ENCODE results near the gene USP30.

The USP30 gene

DNA sequence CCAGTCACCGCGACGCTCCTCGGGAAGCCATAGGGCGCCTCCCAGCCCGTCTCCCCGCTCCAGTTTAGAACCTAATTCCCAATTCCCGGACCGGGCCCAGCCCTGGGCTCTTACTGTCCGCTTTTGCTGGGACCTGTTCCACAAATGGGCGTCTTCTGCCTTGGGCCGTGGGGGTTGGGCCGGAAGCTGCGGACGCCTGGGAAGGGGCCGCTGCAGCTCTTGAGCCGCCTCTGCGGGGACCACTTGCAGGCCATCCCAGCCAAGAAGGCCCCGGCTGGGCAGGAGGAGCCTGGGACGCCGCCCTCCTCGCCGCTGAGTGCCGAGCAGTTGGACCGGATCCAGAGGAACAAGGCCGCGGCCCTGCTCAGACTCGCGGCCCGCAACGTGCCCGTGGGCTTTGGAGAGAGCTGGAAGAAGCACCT is 45.8 kb downstream of the USP30 start:
- DNase-seq: no peak

DNA sequence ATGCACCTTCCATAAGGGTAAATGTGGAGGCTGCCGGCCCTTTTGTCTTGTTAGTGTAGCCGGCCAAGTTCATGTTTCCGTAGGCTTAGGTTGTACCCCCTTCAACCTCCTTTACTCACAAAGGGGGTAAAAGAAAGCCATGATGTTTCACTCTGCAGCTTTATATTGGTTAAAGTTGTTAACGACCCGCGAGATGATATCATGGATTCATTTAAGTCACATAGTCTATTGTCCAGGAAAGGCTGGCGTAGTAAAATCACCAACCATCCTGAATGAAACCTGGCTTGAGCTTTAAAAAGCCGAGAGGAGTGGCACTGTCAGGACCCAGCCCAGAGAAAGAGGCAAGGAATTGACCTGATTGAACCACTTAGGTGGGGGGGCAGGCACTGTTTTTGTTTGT is 46.3 kb downstream of the USP30 start:
- DNase-seq: no peak

DNA sequence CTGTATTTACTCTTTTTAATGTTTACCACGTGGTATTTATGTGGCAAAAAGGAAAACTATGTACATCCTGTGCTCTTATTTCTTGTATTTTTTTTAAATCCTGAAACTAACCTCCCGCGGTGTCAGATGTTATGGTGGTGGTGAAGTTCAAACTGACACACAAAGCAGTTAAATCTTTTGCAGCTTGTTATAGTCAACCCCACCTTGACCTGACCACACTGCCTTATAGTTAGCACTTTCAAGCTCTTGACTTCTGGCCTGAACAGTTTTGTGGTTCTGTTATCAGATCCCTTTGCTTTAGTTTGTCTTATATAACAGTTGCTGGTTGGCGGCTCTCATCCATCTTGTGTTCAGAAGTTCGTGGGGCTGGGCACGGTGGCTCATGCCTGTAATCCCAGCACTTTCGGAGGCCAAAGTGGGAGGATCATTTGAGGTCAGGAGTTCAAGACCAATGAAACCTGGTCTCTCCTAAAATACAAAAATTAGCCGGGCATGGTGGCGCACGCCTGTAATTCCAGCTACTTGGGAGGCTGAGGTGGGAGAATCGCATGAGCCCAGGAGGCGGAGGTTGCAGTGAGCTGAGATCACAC is 47.1 kb downstream of the USP30 start:
- DNase-seq: no peak

DNA sequence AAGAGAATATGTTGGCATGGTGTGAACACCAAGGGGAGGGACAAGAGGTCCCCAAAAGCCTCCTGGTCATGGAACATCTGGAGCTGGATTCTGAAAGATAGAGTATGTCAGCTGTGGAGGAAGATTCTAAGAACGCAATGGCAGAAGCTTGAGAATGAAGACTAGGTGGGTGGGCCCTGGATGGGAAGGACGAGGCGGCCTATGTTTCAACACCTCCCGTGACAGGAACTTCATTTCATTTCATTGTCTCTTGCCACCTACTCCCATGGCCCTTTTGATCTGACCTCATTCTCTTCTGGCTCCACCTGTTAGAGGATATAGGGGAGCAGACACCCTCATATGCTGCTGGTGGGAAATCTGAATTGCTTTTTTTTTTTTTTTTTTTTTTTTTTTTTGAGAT is 48.4 kb downstream of the USP30 start:
- DNase-seq: no peak

DNA sequence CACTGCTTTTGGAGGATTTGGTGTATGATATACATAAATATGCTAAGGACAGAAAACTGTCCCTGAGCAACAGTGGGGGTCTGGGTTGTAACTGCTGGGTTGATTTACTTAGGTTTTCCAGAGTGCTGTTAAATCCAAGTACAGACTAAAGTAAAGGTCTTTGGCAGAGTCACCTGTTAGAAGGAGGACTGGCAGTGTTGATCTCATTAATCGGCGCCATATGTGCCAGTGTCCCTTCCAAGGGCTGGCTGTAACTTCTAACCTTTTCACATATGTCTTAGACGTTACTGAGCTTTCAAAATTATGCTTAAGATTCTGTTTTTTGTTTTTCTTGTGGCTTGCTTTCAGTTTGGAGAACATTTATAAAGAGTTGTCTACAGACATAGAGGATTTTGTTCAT is 50.1 kb downstream of the USP30 start:
- DNase-seq: no peak

DNA sequence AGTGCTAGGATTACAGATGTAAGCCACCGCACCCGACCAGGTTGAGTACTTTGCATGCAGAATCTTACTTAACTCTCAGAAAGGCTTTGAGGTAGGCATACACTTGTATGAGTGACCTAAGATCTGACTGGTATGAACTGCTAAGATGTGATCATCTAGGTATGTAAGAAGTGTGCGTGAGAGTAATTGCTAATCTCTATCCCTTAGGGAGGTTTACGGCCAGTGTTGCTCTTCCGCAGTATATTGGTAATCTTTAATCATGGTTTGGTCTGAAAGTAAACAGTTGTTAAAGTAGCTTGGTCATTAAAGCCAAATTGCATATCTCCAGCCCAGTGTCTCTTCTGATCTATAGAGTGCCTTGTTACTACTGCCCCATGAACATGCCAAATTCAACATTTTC is 52.8 kb downstream of the USP30 start:
- DNase-seq: no peak

DNA sequence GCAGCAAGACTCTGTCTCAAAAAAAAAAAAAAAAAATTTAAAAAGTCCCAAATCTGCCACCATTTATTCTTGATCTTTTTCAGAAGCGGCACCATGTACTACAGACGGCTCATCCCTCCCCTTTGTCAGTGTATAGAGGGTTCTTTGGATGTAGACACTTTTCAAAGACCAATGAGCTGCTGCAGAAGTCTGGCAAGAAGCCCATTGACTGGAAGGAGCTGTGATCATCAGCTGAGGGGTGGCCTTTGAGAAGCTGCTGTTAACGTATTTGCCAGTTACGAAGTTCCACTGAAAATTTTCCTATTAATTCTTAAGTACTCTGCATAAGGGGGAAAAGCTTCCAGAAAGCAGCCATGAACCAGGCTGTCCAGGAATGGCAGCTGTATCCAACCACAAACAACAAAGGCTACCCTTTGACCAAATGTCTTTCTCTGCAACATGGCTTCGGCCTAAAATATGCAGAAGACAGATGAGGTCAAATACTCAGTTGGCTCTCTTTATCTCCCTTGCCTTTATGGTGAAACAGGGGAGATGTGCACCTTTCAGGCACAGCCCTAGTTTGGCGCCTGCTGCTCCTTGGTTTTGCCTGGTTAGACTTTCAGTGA is 57.5 kb downstream of the USP30 start:
- DNase-seq: no peak

DNA sequence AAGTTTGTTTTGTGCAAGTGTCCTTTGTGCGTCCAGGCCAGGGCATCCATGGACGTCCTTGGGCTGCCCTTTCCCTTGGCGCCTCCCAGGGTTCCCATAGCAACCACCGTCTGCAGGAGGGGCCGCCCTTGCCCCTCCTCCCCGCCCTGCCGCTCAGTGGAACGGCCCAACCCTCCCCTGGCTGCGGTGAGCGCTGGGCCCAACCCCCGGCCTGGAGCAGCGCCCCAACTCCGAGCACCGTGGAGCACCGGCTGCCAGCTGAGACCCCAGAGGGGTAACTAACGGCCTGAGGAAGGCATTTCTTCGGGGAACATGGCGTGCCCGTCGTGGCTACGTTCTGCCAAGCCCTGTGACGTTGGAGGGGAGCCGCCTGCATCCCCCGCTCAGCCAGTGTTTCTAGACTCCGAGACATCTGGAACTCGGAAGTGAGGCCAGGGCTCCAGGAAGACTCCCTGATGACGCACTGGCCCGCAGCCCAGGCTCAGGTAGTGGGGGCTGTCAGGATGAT is 58.7 kb downstream of the USP30 start:
- DNase-seq: peak; percentile 50 to 61

DNA sequence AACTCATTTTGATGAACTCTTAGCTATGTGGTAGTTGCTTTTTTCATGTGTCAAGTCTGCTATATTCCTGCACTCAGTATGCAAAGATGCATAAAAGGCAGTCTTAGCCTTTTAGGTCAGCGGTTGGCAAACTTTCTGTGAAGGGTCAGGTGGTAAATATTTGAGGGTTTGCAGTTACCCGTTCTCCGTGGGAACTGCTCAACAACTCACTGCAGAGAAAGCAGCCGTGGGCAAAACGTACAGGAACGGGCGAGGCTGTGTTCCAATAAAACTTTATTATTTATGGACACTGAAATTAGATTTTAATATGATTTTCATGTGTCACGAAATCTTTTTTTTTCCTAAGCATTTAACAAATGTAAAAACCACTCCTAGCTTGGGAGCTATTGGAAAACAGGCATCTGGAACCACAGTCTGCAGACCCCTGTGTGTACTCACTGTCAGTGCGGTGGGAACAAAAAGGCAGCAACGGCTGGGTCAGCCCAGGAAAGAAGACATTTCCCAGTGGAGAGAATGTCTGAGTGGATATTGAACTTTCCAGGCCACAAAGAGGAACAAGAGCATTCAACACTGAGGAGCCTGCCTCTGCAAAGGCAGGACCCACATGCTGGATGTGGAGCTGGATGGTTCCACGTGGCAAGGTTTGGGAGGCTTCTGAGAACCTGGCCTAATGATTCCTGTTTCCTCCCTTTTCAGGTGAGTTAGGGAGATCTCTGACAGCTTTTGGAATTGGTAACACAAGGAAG is 60.5 kb downstream of the USP30 start:
- peak; percentile 33 to 47 for DNase-seq

DNA sequence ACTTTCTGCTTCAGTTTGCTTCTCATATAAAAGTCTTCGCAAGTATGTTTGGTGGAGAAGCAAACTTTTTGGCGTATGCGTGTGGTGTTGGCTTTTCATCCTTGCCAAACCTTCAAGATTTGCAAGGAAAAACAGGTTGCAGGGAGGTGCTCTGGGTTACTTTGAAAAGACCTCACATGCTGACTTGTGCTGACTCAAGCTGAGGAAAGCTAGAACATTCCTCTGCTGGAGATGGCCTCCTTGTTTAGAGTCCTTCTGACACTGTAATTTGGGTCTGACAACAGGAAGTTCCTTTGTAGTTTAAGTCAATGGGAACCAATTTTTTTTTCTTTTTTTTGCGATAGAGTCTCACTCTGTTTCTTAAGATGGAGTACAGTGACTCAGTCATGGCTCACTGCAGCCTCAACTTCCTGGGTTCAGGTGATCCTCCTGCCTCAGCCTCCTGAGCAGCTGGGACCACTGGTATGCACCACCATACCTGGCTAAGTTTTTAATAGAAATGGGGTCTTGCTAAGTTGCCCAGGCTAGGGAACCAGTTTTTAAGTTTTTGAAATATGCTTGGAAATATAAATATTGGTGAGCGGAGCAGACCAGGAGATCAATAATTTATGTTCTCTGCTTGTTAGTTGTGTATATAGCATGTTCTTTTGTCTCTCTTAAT is 61.4 kb downstream of the USP30 start:
- DNase-seq: no peak

DNA sequence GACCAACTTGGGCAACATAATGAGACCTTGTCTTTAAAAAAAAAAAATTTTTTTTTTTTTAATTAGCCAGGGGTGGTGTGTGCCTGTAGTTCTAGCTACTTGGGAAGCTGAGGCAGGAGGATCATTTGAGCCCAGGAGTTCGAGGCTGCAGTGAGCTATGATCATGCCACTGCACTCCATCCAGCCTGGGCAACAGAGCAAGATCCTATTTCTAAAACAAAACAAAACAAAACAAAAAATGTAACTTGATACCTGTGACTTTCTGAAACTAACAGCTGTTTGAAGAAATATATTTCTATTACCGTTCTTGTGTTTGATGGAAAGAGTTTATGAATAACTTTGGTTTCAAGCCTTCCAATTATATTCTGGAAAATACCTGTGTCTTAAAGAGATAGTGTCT is 62.3 kb downstream of the USP30 start:
- DNase-seq: no peak

DNA sequence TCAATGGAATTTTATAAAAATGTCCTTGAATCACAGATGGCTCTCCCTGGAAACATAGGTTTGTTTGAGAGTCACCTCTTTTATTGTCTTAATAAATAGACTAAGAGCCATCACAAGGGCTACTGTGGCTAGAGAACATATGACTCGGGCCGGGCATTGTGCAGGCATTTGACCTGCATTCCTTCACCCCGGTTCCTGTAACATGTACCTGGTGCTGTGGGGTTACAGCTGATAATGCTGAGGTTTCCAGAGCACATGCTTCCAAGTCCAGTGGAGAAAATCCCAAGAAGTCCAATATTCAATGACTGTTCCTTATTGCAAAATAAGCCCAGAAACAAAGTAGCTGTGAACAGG is 63.0 kb downstream of the USP30 start:
- DNase-seq: no peak

DNA sequence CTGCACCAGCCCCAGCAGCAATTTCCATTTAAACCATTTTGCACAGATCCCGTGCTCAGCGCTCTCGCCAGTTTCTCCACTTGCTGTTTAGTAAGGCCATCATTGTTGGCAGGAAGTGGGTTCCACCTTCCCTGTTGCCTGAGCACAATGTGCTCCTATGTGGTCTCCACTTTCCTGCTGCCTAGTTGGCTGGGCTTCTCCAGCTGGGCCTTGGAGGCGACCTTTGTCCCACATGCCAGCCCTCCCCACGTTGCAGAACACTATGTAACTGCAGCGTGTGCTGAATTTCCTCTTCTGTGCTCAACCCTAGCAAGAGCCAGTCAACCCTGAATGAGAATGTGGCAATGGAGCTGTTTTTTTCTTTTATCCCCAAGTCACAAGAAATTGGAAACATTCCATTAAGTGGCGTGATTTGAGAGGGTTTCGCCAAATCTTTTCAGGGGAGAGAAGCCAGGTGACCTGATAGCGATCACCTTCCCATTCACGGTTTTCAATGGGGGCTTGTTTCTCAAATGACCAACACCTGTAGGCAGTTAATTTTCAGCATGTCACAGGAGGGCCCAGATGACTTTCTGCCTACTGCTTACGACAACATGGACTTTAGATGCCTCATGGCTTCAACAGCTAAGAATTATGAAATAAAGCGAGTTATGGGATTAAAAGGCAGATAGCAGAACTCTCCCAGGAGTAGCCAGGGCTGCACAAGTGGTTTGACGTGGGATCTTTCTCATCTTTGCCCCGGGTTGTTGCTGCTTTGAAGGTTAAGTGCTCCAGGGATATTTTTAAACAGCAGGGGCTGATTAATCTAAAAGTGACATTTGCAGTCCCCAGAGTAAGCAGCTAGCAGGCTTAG is 63.6 kb downstream of the USP30 start, which contains the start of gene ACACB:
ACACB (plus strand) TSS at position 830 of the 853 bp plus-strand sequence. CDS start 22,819 bp downstream, outside the sequence.
- DNase-seq: peak; percentile 83 to 87

DNA sequence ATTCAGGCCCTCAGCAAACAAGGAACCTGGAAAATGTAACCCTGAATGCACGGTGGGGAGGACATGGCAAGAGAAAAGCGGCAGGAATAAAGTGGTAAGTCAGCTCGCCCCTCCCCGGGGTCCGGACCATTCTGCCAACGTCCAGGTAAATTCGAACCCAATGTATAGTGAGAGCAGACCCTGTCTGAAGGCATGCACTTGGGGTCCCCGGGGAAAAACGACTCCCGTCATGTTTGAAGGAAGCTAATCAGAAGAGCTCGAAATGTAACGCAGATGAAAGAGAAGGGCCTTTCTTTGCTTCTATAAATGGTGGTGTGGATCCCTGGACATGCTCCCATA is 64.2 kb downstream of the USP30 start:
- no peak for DNase-seq

DNA sequence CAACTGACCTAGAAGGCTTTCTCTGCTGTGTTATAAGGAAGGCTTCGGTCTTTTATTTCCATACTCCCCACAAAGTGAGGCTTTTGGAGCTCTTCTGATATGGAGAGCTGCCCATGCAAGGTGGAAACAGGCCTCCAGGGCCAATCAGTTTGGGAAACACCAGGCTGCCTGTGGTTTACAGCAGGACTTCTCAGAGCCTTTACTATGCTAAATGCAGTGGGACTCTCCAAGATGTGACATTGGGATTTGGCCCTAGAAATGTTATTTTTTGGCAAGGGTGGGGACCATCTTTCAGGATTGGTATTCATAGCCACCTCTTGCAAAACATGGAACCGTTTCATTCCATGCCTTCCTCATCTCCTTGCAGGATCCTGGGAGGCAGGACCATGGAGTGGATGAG is 67.7 kb downstream of the USP30 start:
- no peak for DNase-seq

DNA sequence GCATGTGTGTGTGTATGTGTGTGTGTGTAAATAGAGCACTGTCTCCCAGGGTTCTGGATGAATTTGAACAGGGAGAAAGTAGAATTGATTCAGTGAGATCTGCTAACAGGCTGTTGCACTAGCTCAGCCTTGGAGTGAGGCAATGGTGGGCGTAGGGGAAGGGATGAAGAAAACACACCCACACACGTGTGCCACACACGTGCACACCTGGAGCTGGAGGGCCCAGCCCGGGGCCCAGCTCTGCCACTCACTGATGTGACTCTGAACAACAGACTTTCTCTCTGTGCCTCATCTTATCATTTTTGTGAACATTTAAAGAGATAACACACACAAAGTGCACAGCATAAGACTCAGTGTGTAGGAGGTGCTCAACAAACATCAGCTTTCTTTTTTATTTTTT is 68.2 kb downstream of the USP30 start:
- DNase-seq: no peak

DNA sequence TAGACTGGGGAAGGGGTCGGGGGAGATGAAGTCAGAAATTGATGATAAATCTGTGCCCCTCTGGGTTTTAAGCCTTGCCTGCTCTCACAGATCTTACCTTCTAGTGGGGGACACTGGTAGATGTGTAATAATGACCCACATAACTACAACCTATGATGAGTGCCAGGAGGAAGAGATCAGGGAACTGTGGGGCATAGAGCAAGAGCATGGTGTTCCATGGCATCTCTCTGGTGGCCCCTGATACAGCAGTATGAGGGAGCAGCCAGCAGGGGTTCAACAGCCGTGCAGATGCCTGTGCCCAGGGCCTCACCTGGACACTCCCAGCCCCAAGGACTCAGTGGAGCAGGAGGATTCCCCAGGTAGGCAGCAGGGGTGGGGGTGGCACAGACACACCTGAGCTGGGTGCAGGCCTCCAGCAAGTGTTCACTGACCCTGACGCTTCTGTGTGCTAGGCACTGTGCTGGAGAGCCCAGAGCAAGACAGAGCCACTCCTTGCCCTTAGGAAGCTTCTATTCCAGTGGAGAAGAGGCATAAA is 69.0 kb downstream of the USP30 start:
- no peak for DNase-seq

DNA sequence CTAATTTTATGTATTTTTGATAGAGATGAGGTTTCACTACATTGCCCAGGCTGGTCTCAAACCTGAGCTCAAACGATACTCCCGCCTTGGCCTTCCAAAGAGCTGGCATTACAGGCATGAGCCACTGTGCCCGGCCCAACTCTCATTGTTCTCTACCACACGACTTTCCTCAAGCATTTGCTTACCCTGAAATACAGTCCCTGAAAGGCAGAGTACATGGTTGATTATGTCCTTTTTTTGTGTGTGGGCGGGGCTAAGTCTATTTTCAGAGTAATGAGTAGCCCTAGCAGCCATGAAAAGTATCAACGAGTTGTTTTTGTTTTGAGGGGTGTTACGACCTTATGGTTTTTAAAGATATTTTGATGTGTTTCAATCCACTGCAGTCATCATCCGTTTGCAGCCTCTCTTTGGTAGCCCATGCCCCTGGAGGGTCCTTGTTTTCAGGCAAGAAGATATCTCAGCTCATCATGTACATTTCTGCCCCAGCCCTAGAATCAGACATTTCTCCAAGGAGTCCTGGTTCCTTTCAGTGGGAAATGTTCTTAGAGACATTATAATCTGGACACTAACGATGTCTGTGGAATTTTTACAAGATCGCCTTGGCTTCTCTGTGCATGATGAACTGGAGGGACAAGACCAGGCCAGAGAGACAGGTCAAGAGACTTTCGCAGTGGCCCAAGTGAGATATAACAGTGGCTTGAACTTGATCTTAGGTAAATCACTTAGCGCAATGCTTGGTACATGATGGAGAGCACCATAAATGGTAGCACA is 72.7 kb downstream of the USP30 start:
- no peak for DNase-seq

DNA sequence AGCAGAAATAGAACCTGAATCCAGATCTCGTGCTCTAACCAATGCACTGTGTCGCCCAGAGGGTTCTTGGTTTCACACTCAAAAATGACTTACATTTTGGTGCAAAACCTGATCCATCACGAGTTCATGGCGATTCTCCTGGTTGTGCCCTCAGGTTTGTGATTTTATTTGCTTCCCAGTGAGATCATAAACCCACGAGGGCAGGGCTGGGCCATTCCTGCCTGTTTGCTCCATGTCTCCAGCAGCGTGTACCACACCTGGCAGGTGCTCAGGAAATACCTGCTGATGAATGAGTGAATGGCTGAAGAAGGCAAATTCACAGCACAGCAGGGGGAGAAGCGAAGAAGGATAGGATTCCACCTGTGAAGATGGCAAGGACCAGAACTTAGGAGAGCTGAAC is 73.4 kb downstream of the USP30 start:
- DNase-seq: no peak

DNA sequence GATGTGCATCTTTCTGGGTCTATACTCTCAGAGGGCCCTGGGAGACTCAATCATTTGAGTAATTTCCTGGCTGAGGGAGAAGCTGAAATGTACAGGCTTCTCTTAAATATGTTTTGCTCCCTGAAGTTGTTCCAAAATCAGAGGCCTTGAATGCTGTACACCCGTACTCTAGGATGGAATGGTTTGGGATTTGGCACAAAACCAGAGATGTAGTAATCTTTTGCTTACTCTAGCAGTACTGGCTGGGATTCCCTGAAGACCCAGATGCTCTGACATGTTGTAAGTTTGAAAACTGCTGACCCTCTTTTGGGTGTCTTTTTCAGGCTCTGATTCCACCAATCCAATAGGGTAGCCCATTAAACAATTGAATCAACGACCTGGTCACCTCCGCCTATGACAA is 74.4 kb downstream of the USP30 start:
- no peak for DNase-seq

DNA sequence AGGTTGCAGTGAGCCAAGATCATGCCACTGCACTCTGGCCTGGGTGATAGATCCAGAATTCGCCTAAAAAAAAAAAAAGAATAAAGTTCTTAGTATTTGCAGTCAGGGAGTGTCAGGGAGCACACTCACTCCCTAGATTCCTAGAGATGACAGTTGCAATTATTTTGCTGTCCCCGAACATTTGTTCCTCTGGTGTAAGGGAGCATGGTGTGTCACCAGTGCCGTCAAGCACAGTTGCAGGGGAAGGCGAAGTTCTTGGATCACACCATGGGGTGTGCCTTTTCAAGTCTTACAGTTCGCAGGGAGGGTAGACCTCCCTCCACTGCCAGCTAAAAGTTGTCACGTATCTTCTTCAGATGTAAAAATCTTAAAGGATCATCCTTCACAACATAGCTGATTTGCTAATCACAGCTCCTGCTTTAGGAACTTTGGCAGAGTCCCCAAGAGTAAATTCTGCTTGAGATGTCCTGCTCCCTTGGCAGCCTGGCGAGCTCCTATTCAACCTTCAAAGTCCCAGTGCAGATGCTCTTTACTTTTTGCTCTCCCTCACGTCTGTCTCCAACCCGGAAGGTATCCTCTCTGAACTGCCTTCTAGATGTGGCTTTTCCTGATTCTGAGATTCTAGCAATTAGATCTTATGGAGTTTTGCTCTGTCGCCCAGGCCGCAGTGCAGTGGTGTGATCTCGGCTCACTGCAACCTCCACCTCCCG is 75.3 kb downstream of the USP30 start:
- no peak for DNase-seq
